GM12865 (cell line): ENCODE results near the gene NUP88.

Source experiments
- DNase-seq: peaks from one replicate; pipeline ENCODE4 v3.0.0; 2010; ENCODE audit warnings: low read depth
- H3K4me3 ChIP-seq: 2 replicates; pipeline ENCODE4 v1.5.1; 2011; ENCODE audit warnings: mild to moderate bottlenecking, low read depth, low read length, control low read depth
- CTCF ChIP-seq: IDR thresholded peaks from 2 replicates; pipeline ENCODE4 v1.5.1; 2011; ENCODE audit warnings: low read length, control low read depth, low read depth, inconsistent platforms; ENCODE audit not compliant: insufficient read depth; ENCODE audit errors: missing control alignments

Gene NUP88

GRCh38 chr17:5418858-5419355, 555 bp downstream of the NUP88 start:
- peak overlapping the region; percentile 91 for H3K4me3 ChIP-seq
- DNase-seq = peak; percentile 93
- TF ChIP-seq CTCF = no peak

- no peak for TF ChIP-seq CTCF
- no peak overlapping the region for H3K4me3 ChIP-seq
- no peak for DNase-seq
Measured at GRCh38 chr17:5416901-5417300, 2.6 kb downstream of the NUP88 start.

- TF ChIP-seq CTCF = no peak
- H3K4me3 ChIP-seq = no peak overlapping the region
- no peak for DNase-seq
Measured at GRCh38 chr17:5413682-5414081, 5.8 kb downstream of the NUP88 start.

GRCh38 chr17:5410594-5411272, 8.7 kb downstream of the NUP88 start:
- no peak for DNase-seq
- H3K4me3 ChIP-seq = no peak overlapping the region
- TF ChIP-seq CTCF = no peak

- no peak for DNase-seq
- no peak overlapping the region for H3K4me3 ChIP-seq
- no peak for TF ChIP-seq CTCF
Measured at GRCh38 chr17:5408186-5408585, 11.3 kb downstream of the NUP88 start.

GRCh38 chr17:5405400-5405799, 14.1 kb downstream of the NUP88 start:
- no peak for TF ChIP-seq CTCF
- H3K4me3 ChIP-seq = no peak overlapping the region
- DNase-seq = no peak

- no peak for DNase-seq
- H3K4me3 ChIP-seq = no peak overlapping the region
- no peak for TF ChIP-seq CTCF
Measured at GRCh38 chr17:5399767-5400166, 19.7 kb downstream of the NUP88 start.
